ENCODE results near the gene UROS.

Gene UROS

GRCh38 chr10:125795637-125796190 is 27.3 kb downstream of the UROS start:
- Mint-ChIP-seq H3K27me3 (no peaks in the 10 kb centered on the region), H3K36me3 (ENCODE audit: insufficient read depth) (peaks cover 19% of the 10 kb centered on the region), H3K9me3 (no peaks in the 10 kb centered on the region), H3K4me1 (no peaks in the 10 kb centered on the region), H3K4me3 (no peak overlapping the region), H3K27ac (ENCODE audit: low read depth) (no peak overlapping the region)
- no peak for DNase-seq (ENCODE audit: low spot score in 2 of 2)
- ATAC-seq (replicated peaks; ENCODE audit: extremely low read depth, poor library complexity, severe bottlenecking), result no peak

GRCh38 chr10:125795128-125795527 is 27.9 kb downstream of the UROS start:
- DNase-seq (ENCODE audit: low spot score in 2 of 2), result no peak
- no peaks in the 10 kb centered on the region for H3K9me3 Mint-ChIP-seq
- peaks cover 19% of the 10 kb centered on the region for H3K36me3 Mint-ChIP-seq (ENCODE audit: insufficient read depth)
- no peak overlapping the region for H3K27ac Mint-ChIP-seq (ENCODE audit: low read depth)
- no peak overlapping the region for H3K4me3 Mint-ChIP-seq
- H3K4me1 Mint-ChIP-seq, result peaks cover 3% of the 10 kb centered on the region
- ATAC-seq (replicated peaks; ENCODE audit: extremely low read depth, poor library complexity, severe bottlenecking), result no peak
- no peaks in the 10 kb centered on the region for H3K27me3 Mint-ChIP-seq

DNA sequence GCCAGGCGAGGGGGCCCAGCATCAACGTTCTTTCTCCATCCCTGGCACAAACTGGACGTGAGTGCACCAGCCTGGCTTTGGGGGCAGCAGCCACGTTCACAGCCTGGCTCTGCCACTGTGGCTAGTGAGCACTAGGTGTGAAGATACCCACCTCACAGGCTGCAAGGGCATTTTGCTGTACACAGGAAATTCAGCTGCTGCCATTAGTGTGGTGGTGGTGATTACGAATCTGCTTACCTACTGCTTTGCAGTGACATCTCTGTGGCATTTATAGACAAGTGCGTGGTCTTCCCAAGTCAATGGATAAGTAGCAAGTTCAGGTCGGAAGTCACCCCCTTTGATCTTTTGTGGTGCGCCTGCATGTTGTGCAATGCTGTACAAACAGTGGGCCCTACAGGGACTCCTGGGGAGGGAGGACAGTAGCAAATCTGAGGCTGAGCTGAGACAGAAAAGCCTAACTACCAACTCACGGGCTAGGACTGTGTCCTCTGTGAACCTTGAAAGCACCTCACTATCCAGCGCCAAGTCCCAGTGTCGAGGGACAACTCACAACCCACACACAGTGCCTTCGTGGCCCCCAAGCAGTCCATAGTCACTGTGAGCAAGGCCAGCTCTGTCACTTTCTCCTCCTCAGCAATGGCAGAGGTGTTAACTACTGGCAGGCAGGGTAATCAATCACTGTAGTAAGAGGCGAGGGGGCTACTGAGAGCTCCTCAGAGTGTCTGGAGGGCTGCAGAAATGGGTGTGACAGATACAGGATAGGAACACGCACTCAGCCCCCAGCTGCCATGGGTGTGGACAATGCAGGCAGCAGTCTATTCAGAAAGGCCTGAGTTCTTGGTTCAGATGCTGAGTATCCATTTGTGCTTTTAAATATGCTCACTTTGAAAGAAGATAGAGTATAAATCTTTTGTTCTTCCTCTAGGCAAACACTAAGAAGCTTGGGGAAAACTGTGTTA is 30.4 kb downstream of the UROS start:
- Mint-ChIP-seq H3K9me3 (no peaks in the 10 kb centered on the region), H3K27me3 (no peaks in the 10 kb centered on the region), H3K27ac (ENCODE audit: low read depth) (no peak overlapping the region), H3K36me3 (ENCODE audit: insufficient read depth) (peaks cover 22% of the 10 kb centered on the region), H3K4me1 (peaks cover 18% of the 10 kb centered on the region), H3K4me3 (no peak overlapping the region)
- ATAC-seq (replicated peaks; ENCODE audit: extremely low read depth, poor library complexity, severe bottlenecking), result no peak
- DNase-seq (ENCODE audit: low spot score in 2 of 2), result no peak

GRCh38 chr10:125788156-125789034 is 34.7 kb downstream of the UROS start:
- Mint-ChIP-seq H3K36me3 (ENCODE audit: insufficient read depth) (peaks cover 17% of the 10 kb centered on the region), H3K4me1 (peaks cover 23% of the 10 kb centered on the region), H3K27me3 (no peaks in the 10 kb centered on the region), H3K9me3 (no peaks in the 10 kb centered on the region), H3K27ac (ENCODE audit: low read depth) (peak overlapping the region; percentile 22), H3K4me3 (no peak overlapping the region)
- no peak for DNase-seq (ENCODE audit: low spot score in 2 of 2)
- no peak for ATAC-seq (replicated peaks; ENCODE audit: extremely low read depth, poor library complexity, severe bottlenecking)

- Mint-ChIP-seq H3K4me3 (no peak overlapping the region), H3K36me3 (ENCODE audit: insufficient read depth) (peaks cover 7% of the 10 kb centered on the region), H3K27me3 (no peaks in the 10 kb centered on the region), H3K9me3 (no peaks in the 10 kb centered on the region), H3K4me1 (peaks cover 23% of the 10 kb centered on the region), H3K27ac (ENCODE audit: low read depth) (no peak overlapping the region)
- no peak for ATAC-seq (replicated peaks; ENCODE audit: extremely low read depth, poor library complexity, severe bottlenecking)
- no peak for DNase-seq (ENCODE audit: low spot score in 2 of 2)
These were observed 37.3 kb downstream of the UROS start for GRCh38 chr10:125785791-125786190.

DNA sequence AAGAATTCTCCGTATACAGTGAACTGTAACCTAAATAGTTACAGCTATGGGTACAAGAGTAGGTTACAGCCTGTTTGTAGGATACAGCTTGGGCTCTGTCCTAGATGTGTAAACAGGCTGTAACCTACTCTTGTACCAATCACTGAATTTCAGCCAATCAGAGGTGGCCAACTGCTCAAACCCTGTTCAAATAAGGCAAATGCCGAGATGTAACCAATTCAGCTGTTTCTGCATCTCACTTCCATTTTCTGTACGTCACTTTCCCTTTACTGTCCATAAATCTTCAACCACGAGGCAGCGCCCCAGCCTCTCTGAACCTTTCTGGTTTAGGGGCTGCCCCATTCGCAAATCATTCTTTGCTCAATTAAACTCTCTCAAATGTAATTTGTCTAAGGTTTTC is 39.1 kb downstream of the UROS start:
- DNase-seq (ENCODE audit: low spot score in 2 of 2), result no peak
- H3K4me3 Mint-ChIP-seq, result no peak overlapping the region
- no peaks in the 10 kb centered on the region for H3K27me3 Mint-ChIP-seq
- H3K27ac Mint-ChIP-seq (ENCODE audit: low read depth), result no peak overlapping the region
- H3K4me1 Mint-ChIP-seq, result peaks cover 17% of the 10 kb centered on the region
- no peaks in the 10 kb centered on the region for H3K9me3 Mint-ChIP-seq
- ATAC-seq (replicated peaks; ENCODE audit: extremely low read depth, poor library complexity, severe bottlenecking), result no peak
- H3K36me3 Mint-ChIP-seq (ENCODE audit: insufficient read depth), result peaks cover 6% of the 10 kb centered on the region

DNA sequence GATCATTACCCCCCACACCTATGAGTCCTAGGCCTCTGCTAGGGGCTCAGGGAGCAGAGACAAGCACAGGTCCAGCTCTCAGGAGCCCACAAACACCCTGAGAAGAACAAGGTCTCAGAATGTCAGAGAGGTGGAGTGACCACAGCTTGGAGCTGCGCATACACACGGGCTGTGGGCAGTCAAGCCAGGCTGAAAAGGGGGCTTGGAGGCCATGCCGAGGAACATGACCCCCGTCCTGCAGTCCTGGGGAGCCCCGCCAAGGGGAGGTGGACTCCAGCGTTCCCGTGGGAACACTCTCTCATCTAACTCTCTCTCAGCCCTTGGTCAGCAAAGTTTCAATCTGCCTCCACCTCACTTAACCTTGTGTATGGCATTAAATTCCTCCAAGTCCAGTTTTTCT is 39.6 kb downstream of the UROS start:
- no peak for ATAC-seq (replicated peaks; ENCODE audit: extremely low read depth, poor library complexity, severe bottlenecking)
- no peak for DNase-seq (ENCODE audit: low spot score in 2 of 2)
- Mint-ChIP-seq H3K27me3 (peaks cover 2% of the 10 kb centered on the region), H3K27ac (ENCODE audit: low read depth) (no peak overlapping the region), H3K9me3 (no peaks in the 10 kb centered on the region), H3K4me1 (peaks cover 13% of the 10 kb centered on the region), H3K4me3 (no peak overlapping the region), H3K36me3 (ENCODE audit: insufficient read depth) (peaks cover 6% of the 10 kb centered on the region)

DNA sequence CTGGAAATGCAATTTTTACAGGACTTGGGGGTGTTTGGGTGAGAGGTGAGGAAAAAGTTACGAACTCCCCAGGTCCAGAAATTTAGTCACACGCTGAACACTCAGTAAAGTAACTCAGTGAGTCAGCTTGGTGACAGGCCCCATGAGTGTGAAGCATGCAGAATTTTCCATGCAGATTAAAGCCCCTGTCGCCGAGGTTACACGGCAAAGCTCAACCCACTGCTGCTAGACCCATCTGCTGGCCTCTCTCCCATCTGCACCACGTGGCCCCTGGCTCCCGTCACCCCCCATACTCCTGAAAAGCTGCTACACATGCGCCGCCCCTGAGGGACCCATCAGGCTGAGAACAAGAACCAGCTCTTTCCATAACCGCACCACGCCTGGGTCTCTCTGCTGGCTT is 40.4 kb downstream of the UROS start:
- DNase-seq (ENCODE audit: low spot score in 2 of 2) (no peak), ATAC-seq (replicated peaks; ENCODE audit: extremely low read depth, poor library complexity, severe bottlenecking) (no peak)
- Mint-ChIP-seq H3K4me1 (peaks cover 5% of the 10 kb centered on the region), H3K4me3 (no peak overlapping the region), H3K36me3 (ENCODE audit: insufficient read depth) (peaks cover 3% of the 10 kb centered on the region), H3K27ac (ENCODE audit: low read depth) (no peak overlapping the region), H3K9me3 (no peaks in the 10 kb centered on the region), H3K27me3 (peaks cover 10% of the 10 kb centered on the region)

- H3K4me3 Mint-ChIP-seq, result no peak overlapping the region
- no peaks in the 10 kb centered on the region for H3K9me3 Mint-ChIP-seq
- H3K36me3 Mint-ChIP-seq (ENCODE audit: insufficient read depth), result peaks cover 3% of the 10 kb centered on the region
- DNase-seq (ENCODE audit: low spot score in 2 of 2) (no peak), ATAC-seq (replicated peaks; ENCODE audit: extremely low read depth, poor library complexity, severe bottlenecking) (no peak)
- H3K4me1 Mint-ChIP-seq, result peaks cover under 1% of the 10 kb centered on the region
- no peak overlapping the region for H3K27ac Mint-ChIP-seq (ENCODE audit: low read depth)
- peaks cover 14% of the 10 kb centered on the region for H3K27me3 Mint-ChIP-seq
These were observed 41.0 kb downstream of the UROS start for GRCh38 chr10:125782054-125782453.

GRCh38 chr10:125781374-125781773 is 41.7 kb downstream of the UROS start:
- Mint-ChIP-seq H3K4me1 (no peaks in the 10 kb centered on the region), H3K4me3 (no peak overlapping the region), H3K9me3 (no peaks in the 10 kb centered on the region), H3K27ac (ENCODE audit: low read depth) (no peak overlapping the region), H3K27me3 (peaks cover 14% of the 10 kb centered on the region), H3K36me3 (ENCODE audit: insufficient read depth) (peaks cover 3% of the 10 kb centered on the region)
- ATAC-seq (replicated peaks; ENCODE audit: extremely low read depth, poor library complexity, severe bottlenecking), result no peak
- DNase-seq (ENCODE audit: low spot score in 2 of 2), result no peak

GRCh38 chr10:125779403-125780327 is 43.4 kb downstream of the UROS start:
- H3K36me3 Mint-ChIP-seq (ENCODE audit: insufficient read depth), result no peaks in the 10 kb centered on the region
- no peak for DNase-seq (ENCODE audit: low spot score in 2 of 2)
- no peak for ATAC-seq (replicated peaks; ENCODE audit: extremely low read depth, poor library complexity, severe bottlenecking)

GRCh38 chr10:125778556-125778955 is 44.5 kb downstream of the UROS start:
- Mint-ChIP-seq H3K9me3 (no peaks in the 10 kb centered on the region), H3K27me3 (peaks cover 14% of the 10 kb centered on the region), H3K4me1 (no peaks in the 10 kb centered on the region), H3K27ac (ENCODE audit: low read depth) (no peak overlapping the region), H3K4me3 (no peak overlapping the region), H3K36me3 (ENCODE audit: insufficient read depth) (no peaks in the 10 kb centered on the region)
- DNase-seq (ENCODE audit: low spot score in 2 of 2) (no peak), ATAC-seq (replicated peaks; ENCODE audit: extremely low read depth, poor library complexity, severe bottlenecking) (no peak)

More at GRCh38 chr10:125779403-125780327, 43.4 kb downstream of the UROS start:
- Mint-ChIP-seq H3K4me3 (no peak overlapping the region), H3K27me3 (peaks cover 14% of the 10 kb centered on the region), H3K27ac (ENCODE audit: low read depth) (no peak overlapping the region), H3K4me1 (no peaks in the 10 kb centered on the region), H3K9me3 (no peaks in the 10 kb centered on the region)
